K562 (cell line): ENCODE results near the gene KCNC4. TPM values are rescaled to one million over a fixed set of nuclear protein-coding genes. Genes with fewer than 3 reads are reported as not detected.

ENCODE experiments used
- CEBPZ ChIP-seq: fragments of 150-350 bp; IDR thresholded peaks from 2 replicates; pipeline ENCODE4 v1.6.1; 2014; ENCODE audit warnings: low read depth, mild to moderate bottlenecking, low read length, borderline replicate concordance
- GATAD2A ChIP-seq: fragments of 450-650 bp; IDR thresholded peaks from 2 replicates; pipeline ENCODE4 v1.6.1; 2017
- MYC ChIP-seq, 2 experiments: fragments of 250-450 bp in 1 of 2; sonication (Bioruptor Pico) in 1 of 2; IDR thresholded peaks; 2 replicates each; pipeline versions ENCODE4 v1.5.1 to v1.6.1; 2012 to 2021; ENCODE audit warnings: low read depth in 2 of 2, borderline replicate concordance in 1 of 2, improper control_type of control experiment in 1 of 2, low read length in 1 of 2, mild to moderate bottlenecking in 1 of 2, moderate library complexity in 1 of 2
- NFXL1 ChIP-seq: fragments of 450-650 bp; formaldehyde crosslinking; IDR thresholded peaks from 2 replicates; pipeline ENCODE4 v1.4.0; 2021; ENCODE audit warnings: mild to moderate bottlenecking
- NKRF ChIP-seq: fragments of 450-650 bp; IDR thresholded peaks from 2 replicates; pipeline ENCODE4 v1.6.1; 2016; ENCODE audit warnings: borderline replicate concordance
- NONO ChIP-seq, 2 experiments: fragments of 200-400 bp in 1 of 2; fragments of 450-650 bp in 1 of 2; formaldehyde crosslinking in 1 of 2; IDR thresholded peaks; 2 replicates each; pipeline ENCODE4 v1.6.1; 2017; ENCODE audit warnings: low read depth in 2 of 2, mild to moderate bottlenecking in 2 of 2, moderate library complexity in 2 of 2, low read length in 1 of 2
- RUNX1 ChIP-seq: sonication (generic); IDR thresholded peaks from 2 replicates; pipeline ENCODE4 v1.6.1; 2016; ENCODE audit warnings: antibody characterized with exemption, low read depth
- UBTF ChIP-seq, 2 experiments: IDR thresholded peaks; 2 replicates each; pipeline ENCODE4 v1.6.1; 2012; ENCODE audit warnings: improper control_type of control experiment in 2 of 2, low read depth in 2 of 2, low read length in 2 of 2, borderline replicate concordance in 1 of 2
- ZBTB49 ChIP-seq: sonication (generic); formaldehyde crosslinking; IDR thresholded peaks from 2 replicates; pipeline ENCODE4 v1.8.0; 2022; ENCODE audit warnings: missing genetic modification reagents, mild to moderate bottlenecking, borderline replicate concordance
- ZNF217 ChIP-seq: sonication (generic); formaldehyde crosslinking; IDR thresholded peaks from 2 replicates; pipeline ENCODE4 v1.8.0; 2022; ENCODE audit warnings: mild to moderate bottlenecking, missing genetic modification reagents
- ZNF3 ChIP-seq: fragments of 250-450 bp; sonication (Bioruptor Pico); IDR thresholded peaks from 2 replicates; pipeline ENCODE4 v1.5.0; 2021; ENCODE audit warnings: mild to moderate bottlenecking, moderate library complexity
- ZNF431 ChIP-seq: sonication (generic); formaldehyde crosslinking; IDR thresholded peaks from 2 replicates; pipeline ENCODE4 v1.8.0; 2022; ENCODE audit warnings: mild to moderate bottlenecking, missing genetic modification reagents
- ZNF445 ChIP-seq: fragments of 250-450 bp; sonication (Bioruptor Pico); IDR thresholded peaks from 2 replicates; pipeline ENCODE4 v1.4.0; 2020; ENCODE audit warnings: low read depth, mild to moderate bottlenecking, moderate library complexity
- ZNF511 ChIP-seq: sonication (generic); formaldehyde crosslinking; IDR thresholded peaks from 2 replicates; pipeline ENCODE4 v1.8.0; 2022; ENCODE audit warnings: mild to moderate bottlenecking, missing genetic modification reagents
- polyA plus RNA-seq, 8 experiments: library from polyadenylated mRNA; depleted of rRNA in 4 of 8; stranded (reverse) in 5 of 8; unstranded in 3 of 8; fragments of >200 nt; fragmentation: Nextera tagmentation in 2 of 8; fragmentation: Illumina TruSeq in 1 of 8; extraction: Ambion mirVana in 2 of 8; extraction: Trizol in 1 of 8; gene quantifications; 2 replicates each; pipeline versions ENCODE4 v1.2.1 to v1.2.3, GENCODE V29; 2011 to 2014; ENCODE audit warnings: inconsistent platforms in 1 of 8, missing spikeins in 1 of 8
- total RNA-seq, 7 experiments: library from RNA; depleted of rRNA in 6 of 7; stranded (reverse); fragments of >200 nt in 6 of 7; fragmentation: Illumina TruSeq in 2 of 7; extraction: Trizol in 2 of 7; gene quantifications; 2 replicates each; pipeline versions ENCODE4 v1.2.1 to v1.2.3, GENCODE V29; 2011 to 2021; ENCODE audit warnings: low replicate concordance in 1 of 7

KCNC4 gene
- total and polyA plus RNA-seq, 9 of the 15 experiments (the other 6 are each of a cell fraction or from before 2014, with no cell fraction given) = 0.07 to 1.8 (median 0.73) TPM

- TF ChIP-seq RUNX1 (no peak), MYC (IDR thresholded peaks at IDR 0.05; ENCODE audit: low read depth, low read length) (no peak), MYC (CRISPR knock-in tag; IDR thresholded peaks at IDR 0.05; ENCODE audit: borderline replicate concordance, low read depth) (0 out of 2 replicates have a peak, but pooled peaks have one; percentile 20), UBTF (IDR thresholded peaks at IDR 0.05; ENCODE audit: borderline replicate concordance in 1 of 2, low read depth in 2 of 2, low read length in 2 of 2) (peak in 1 of 2 experiments; percentile 34; a peak in 1 of 4 replicates), GATAD2A (no peak), CEBPZ (no peak), ZNF445 (CRISPR knock-in tag) (no peak), NKRF (no peak), NONO (IDR thresholded peaks at IDR 0.05; ENCODE audit: low read depth in 2 of 2, low read length in 1 of 2) (0 out of 4 replicates have a peak, but pooled peaks of 1 of the 2 experiments have one; percentile 4), ZBTB49 (CRISPR knock-in tag) (no peak), ZNF511 (CRISPR knock-in tag) (peak; percentile 72; the same call in 1 of the 2 replicates), ZNF431 (peak; percentile 72; the same call in 1 of the 2 replicates), ZNF3 (CRISPR knock-in tag) (no peak), ZNF217 (CRISPR knock-in tag) (no peak), NFXL1 (CRISPR knock-in tag) (no peak)
These were observed 736 bp downstream of the KCNC4 start (continued) for GRCh38 chr1:110210604-110211495.
